ENCODE results near the gene KCNC3. TPM values are rescaled to one million over a fixed set of nuclear protein-coding genes. Genes with fewer than 3 reads are reported as not detected.
A peak's percentile ranks its signal among the peaks of the same experiment; 100 is the strongest.

KCNC3 gene
- total RNA-seq, 1 donor from 2014 or later = 9.3 TPM

GRCh38 chr19:50320051-50320450, 9.1 kb downstream of the KCNC3 start:
- H3K27me3 Mint-ChIP-seq (ENCODE audit: low read depth) = peaks cover 19% of the 10 kb centered on the region
- no peak overlapping the region for H3K4me3 Mint-ChIP-seq (ENCODE audit: unreplicated experiment)
- H3K4me1 Mint-ChIP-seq (ENCODE audit: low read depth) = peaks cover 6% of the 10 kb centered on the region
- no peak overlapping the region for H3K27ac Mint-ChIP-seq (ENCODE audit: unreplicated experiment)
- peak; percentile 53 for DNase-seq (ENCODE audit: low spot score)
- H3K36me3 Mint-ChIP-seq (ENCODE audit: low read depth) = peaks cover 8% of the 10 kb centered on the region
- no peaks in the 10 kb centered on the region for H3K9me3 Mint-ChIP-seq (ENCODE audit: low read depth)
- no peak for TF ChIP-seq CTCF (IDR thresholded peaks at IDR 0.05)

GRCh38 chr19:50319156-50319555, 10.0 kb downstream of the KCNC3 start:
- Mint-ChIP-seq H3K4me1 (ENCODE audit: low read depth) (peaks cover 12% of the 10 kb centered on the region), H3K27ac (ENCODE audit: unreplicated experiment) (no peak overlapping the region), H3K27me3 (ENCODE audit: low read depth) (peaks cover 26% of the 10 kb centered on the region), H3K4me3 (ENCODE audit: unreplicated experiment) (no peak overlapping the region), H3K9me3 (ENCODE audit: low read depth) (no peaks in the 10 kb centered on the region), H3K36me3 (ENCODE audit: low read depth) (peaks cover 8% of the 10 kb centered on the region)
- DNase-seq (ENCODE audit: low spot score) = peak; percentile 70
- TF ChIP-seq CTCF (IDR thresholded peaks at IDR 0.05) = no peak

GRCh38 chr19:50318438-50318837, 10.7 kb downstream of the KCNC3 start:
- Mint-ChIP-seq H3K4me3 (ENCODE audit: unreplicated experiment) (no peak overlapping the region), H3K27ac (ENCODE audit: unreplicated experiment) (no peak overlapping the region), H3K36me3 (ENCODE audit: low read depth) (peaks cover 8% of the 10 kb centered on the region), H3K9me3 (ENCODE audit: low read depth) (no peaks in the 10 kb centered on the region), H3K4me1 (ENCODE audit: low read depth) (peaks cover 12% of the 10 kb centered on the region), H3K27me3 (ENCODE audit: low read depth) (peaks cover 32% of the 10 kb centered on the region)
- no peak for DNase-seq (ENCODE audit: low spot score)
- TF ChIP-seq CTCF (IDR thresholded peaks at IDR 0.05) = no peak

- no peak overlapping the region for H3K27ac Mint-ChIP-seq (ENCODE audit: unreplicated experiment)
- H3K4me1 Mint-ChIP-seq (ENCODE audit: low read depth) = peaks cover 15% of the 10 kb centered on the region
- TF ChIP-seq CTCF (IDR thresholded peaks at IDR 0.05) = no peak
- no peak overlapping the region for H3K4me3 Mint-ChIP-seq (ENCODE audit: unreplicated experiment)
- H3K9me3 Mint-ChIP-seq (ENCODE audit: low read depth) = no peaks in the 10 kb centered on the region
- DNase-seq (ENCODE audit: low spot score) = peak; percentile 51
- H3K27me3 Mint-ChIP-seq (ENCODE audit: low read depth) = peaks cover 40% of the 10 kb centered on the region
- H3K36me3 Mint-ChIP-seq (ENCODE audit: low read depth) = peaks cover 3% of the 10 kb centered on the region
These were observed 12.1 kb downstream of the KCNC3 start for GRCh38 chr19:50317115-50317514.

- Mint-ChIP-seq H3K27ac (ENCODE audit: unreplicated experiment) (no peak overlapping the region), H3K27me3 (ENCODE audit: low read depth) (peaks cover 44% of the 10 kb centered on the region), H3K4me1 (ENCODE audit: low read depth) (peaks cover 15% of the 10 kb centered on the region), H3K9me3 (ENCODE audit: low read depth) (no peaks in the 10 kb centered on the region), H3K4me3 (ENCODE audit: unreplicated experiment) (peak overlapping the region; percentile 63), H3K36me3 (ENCODE audit: low read depth) (peaks cover 3% of the 10 kb centered on the region)
- DNase-seq (ENCODE audit: low spot score) = peak; percentile 58
- TF ChIP-seq CTCF (IDR thresholded peaks at IDR 0.05) = no peak
These were observed 13.3 kb downstream of the KCNC3 start for GRCh38 chr19:50315773-50316448.
